ENCODE results near the gene NF1. TPM values are rescaled to one million over a fixed set of nuclear protein-coding genes. Genes with fewer than 3 reads are reported as not detected.

Gene NF1
- total RNA-seq, 3 donors from 2014 or later, result 61.6 to 129 (median 97.7) TPM

- intact Hi-C loops (cut with DNase I; ENCODE audit: low total_unique reads), result no loop called here
- Histone ChIP-seq H3K27ac (no peak overlapping the region), H3K27me3 (no peaks in the 10 kb centered on the region), H3K9me3 (no peaks in the 10 kb centered on the region), H3K4me1 (no peaks in the 10 kb centered on the region), H3K36me3 (no peaks in the 10 kb centered on the region), H3K4me3 (no peak overlapping the region)
- DNase-seq (ENCODE audit: low spot score in 2 of 2), result no peak
- TF ChIP-seq POLR2AphosphoS5 (IDR thresholded peaks at IDR 0.05), result no peak
- no peak for TF ChIP-seq CTCF (IDR thresholded peaks at IDR 0.05)
- no peak for TF ChIP-seq POLR2A (IDR thresholded peaks at IDR 0.05)
These were observed 274.5 kb downstream of the NF1 start for GRCh38 chr17:31369266-31369665.

- DNase-seq (ENCODE audit: low spot score in 2 of 2), result no peak
- TF ChIP-seq POLR2AphosphoS5 (IDR thresholded peaks at IDR 0.05) (no peak), CTCF (IDR thresholded peaks at IDR 0.05) (no peak), POLR2A (IDR thresholded peaks at IDR 0.05) (no peak)
- intact Hi-C loops (cut with DNase I; ENCODE audit: low total_unique reads), result no loop called here
- H3K4me1 ChIP-seq, result no peaks in the 10 kb centered on the region
- H3K4me3 ChIP-seq, result no peak overlapping the region
- H3K27ac ChIP-seq, result no peak overlapping the region
- no peaks in the 10 kb centered on the region for H3K36me3 ChIP-seq
- H3K9me3 ChIP-seq, result no peaks in the 10 kb centered on the region
- H3K27me3 ChIP-seq, result no peaks in the 10 kb centered on the region
These were observed 276.8 kb downstream of the NF1 start for GRCh38 chr17:31371511-31372097.

GRCh38 chr17:31373150-31374093 is 278.6 kb downstream of the NF1 start:
- TF ChIP-seq POLR2A (IDR thresholded peaks at IDR 0.05), result no peak
- peak in 2 of 3 donors; percentile 23 to 60 for TF ChIP-seq CTCF (IDR thresholded peaks at IDR 0.05)

GRCh38 chr17:31374094-31374447 is 279.3 kb downstream of the NF1 start:
- Histone ChIP-seq H3K27me3 (no peaks in the 10 kb centered on the region), H3K27ac (no peak overlapping the region), H3K4me3 (no peak overlapping the region), H3K36me3 (no peaks in the 10 kb centered on the region), H3K9me3 (no peaks in the 10 kb centered on the region), H3K4me1 (no peaks in the 10 kb centered on the region)
- no peak for DNase-seq (ENCODE audit: low spot score in 2 of 2)
- TF ChIP-seq POLR2A (IDR thresholded peaks at IDR 0.05) (no peak), CTCF (IDR thresholded peaks at IDR 0.05) (no peak), POLR2AphosphoS5 (IDR thresholded peaks at IDR 0.05) (no peak)
- intact Hi-C loops (cut with DNase I; ENCODE audit: low total_unique reads), result no loop called here

More at GRCh38 chr17:31373150-31374093, 278.6 kb downstream of the NF1 start:
- Histone ChIP-seq H3K27ac (no peak overlapping the region), H3K9me3 (no peaks in the 10 kb centered on the region), H3K4me1 (no peaks in the 10 kb centered on the region), H3K36me3 (no peaks in the 10 kb centered on the region), H3K27me3 (no peaks in the 10 kb centered on the region), H3K4me3 (no peak overlapping the region)
- intact Hi-C loops (cut with DNase I; ENCODE audit: low total_unique reads), result no loop called here
- no peak for DNase-seq (ENCODE audit: low spot score in 2 of 2)

- no peak for TF ChIP-seq POLR2AphosphoS5 (IDR thresholded peaks at IDR 0.05)
- no peak for TF ChIP-seq POLR2A (IDR thresholded peaks at IDR 0.05)
- intact Hi-C loops (cut with DNase I; ENCODE audit: low total_unique reads), result no loop called here
- no peaks in the 10 kb centered on the region for H3K27me3 ChIP-seq
- H3K4me3 ChIP-seq, result no peak overlapping the region
- H3K9me3 ChIP-seq, result no peaks in the 10 kb centered on the region
- no peaks in the 10 kb centered on the region for H3K4me1 ChIP-seq
- DNase-seq (ENCODE audit: low spot score in 2 of 2), result no peak
- no peaks in the 10 kb centered on the region for H3K36me3 ChIP-seq
- H3K27ac ChIP-seq, result no peak overlapping the region
These were observed 279.7 kb downstream of the NF1 start for GRCh38 chr17:31374503-31374902.
